ENCODE data around the gene C17orf58. TPM values are rescaled to one million over a fixed set of nuclear protein-coding genes. Genes with fewer than 3 reads are reported as not detected.

C17orf58 gene
- polyA plus RNA-seq, 3 donors, result 2.9 to 6.7 (median 4.0) TPM

- Histone ChIP-seq H3K36me3 (replicated peaks in 1 of 2; ENCODE audit: control insufficient read depth in 1 of 2, insufficient read depth in 2 of 2, low read length in 2 of 2) (no peaks in the 10 kb centered on the region), H4K20me1 (ENCODE audit: insufficient read depth, low read length) (no peaks in the 10 kb centered on the region), H3K4me3 (replicated peaks in 1 of 3; ENCODE audit: low read depth in 2 of 3, low read length in 3 of 3) (peak overlapping the region; percentile 58 to 84 (median 58)), H3K79me2 (ENCODE audit: insufficient read depth, low read length) (no peaks in the 10 kb centered on the region), H3K27me3 (ENCODE audit: control insufficient read depth in 2 of 2, insufficient read depth in 2 of 2, low read length in 2 of 2) (peaks cover 25 to 36% of the 10 kb centered on the region in 2 donors), H3K9me3 (replicated peaks in 1 of 2; ENCODE audit: control insufficient read depth in 1 of 2, insufficient read depth in 1 of 2, low read length in 2 of 2) (no peaks in the 10 kb centered on the region), H3K4me1 (ENCODE audit: control insufficient read depth in 1 of 2, insufficient read depth in 2 of 2, low read length in 2 of 2) (peaks cover 31 to 40% of the 10 kb centered on the region in 2 donors), H3K9ac (ENCODE audit: insufficient read depth, low read length, poor library complexity, severe bottlenecking) (peak overlapping the region; percentile 76), H3K27ac (ENCODE audit: low read depth in 1 of 2, low read length in 2 of 2) (peak overlapping the region; percentile 73 to 74), H3K4me2 (replicated peaks; ENCODE audit: extremely low read depth, low read length, poor library complexity, severe bottlenecking) (peak overlapping the region; percentile 86), H2AFZ (ENCODE audit: insufficient read depth, low read depth, low read length, poor library complexity, severe bottlenecking) (peak overlapping the region; percentile 95)
- no peak for DNase-seq
- H3K4me1 Mint-ChIP-seq, result peaks cover 39% of the 10 kb centered on the region
- peak overlapping the region; percentile 83 for H3K4me3 Mint-ChIP-seq
- H3K27ac Mint-ChIP-seq, result peak overlapping the region; percentile 79 to 90 (median 82)
- peaks cover 35 to 48% (median 44%) of the 10 kb centered on the region in 3 donors for H3K27me3 Mint-ChIP-seq (ENCODE audit: low read depth in 3 of 3)
- intact Hi-C loops (cut with micrococcal nuclease), result loop anchor here in 1 of 2 donors (10.0 kb wide), 1 partner anchor 1689 kb away; the partner anchor contains the start of gene PRKCA
- H3K36me3 Mint-ChIP-seq, result peaks cover 3 to 4% of the 10 kb centered on the region in 2 donors
- peaks cover 0 to 14% (median 11%) of the 10 kb centered on the region in 7 donors for H3K9me3 Mint-ChIP-seq
- WGBS (ENCODE audit: insufficient coverage), result 3% methylated on average over 10 of the region's 21 CpGs
- TF ChIP-seq, protein P1, sequence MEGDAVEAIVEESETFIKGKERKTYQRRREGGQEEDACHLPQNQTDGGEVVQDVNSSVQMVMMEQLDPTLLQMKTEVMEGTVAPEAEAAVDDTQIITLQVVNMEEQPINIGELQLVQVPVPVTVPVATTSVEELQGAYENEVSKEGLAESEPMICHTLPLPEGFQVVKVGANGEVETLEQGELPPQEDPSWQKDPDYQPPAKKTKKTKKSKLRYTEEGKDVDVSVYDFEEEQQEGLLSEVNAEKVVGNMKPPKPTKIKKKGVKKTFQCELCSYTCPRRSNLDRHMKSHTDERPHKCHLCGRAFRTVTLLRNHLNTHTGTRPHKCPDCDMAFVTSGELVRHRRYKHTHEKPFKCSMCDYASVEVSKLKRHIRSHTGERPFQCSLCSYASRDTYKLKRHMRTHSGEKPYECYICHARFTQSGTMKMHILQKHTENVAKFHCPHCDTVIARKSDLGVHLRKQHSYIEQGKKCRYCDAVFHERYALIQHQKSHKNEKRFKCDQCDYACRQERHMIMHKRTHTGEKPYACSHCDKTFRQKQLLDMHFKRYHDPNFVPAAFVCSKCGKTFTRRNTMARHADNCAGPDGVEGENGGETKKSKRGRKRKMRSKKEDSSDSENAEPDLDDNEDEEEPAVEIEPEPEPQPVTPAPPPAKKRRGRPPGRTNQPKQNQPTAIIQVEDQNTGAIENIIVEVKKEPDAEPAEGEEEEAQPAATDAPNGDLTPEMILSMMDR (IDR thresholded peaks at IDR 0.05), result no peak
Measured at GRCh38 chr17:67993998-67994361, 2.3 kb downstream of the C17orf58 start.

DNA sequence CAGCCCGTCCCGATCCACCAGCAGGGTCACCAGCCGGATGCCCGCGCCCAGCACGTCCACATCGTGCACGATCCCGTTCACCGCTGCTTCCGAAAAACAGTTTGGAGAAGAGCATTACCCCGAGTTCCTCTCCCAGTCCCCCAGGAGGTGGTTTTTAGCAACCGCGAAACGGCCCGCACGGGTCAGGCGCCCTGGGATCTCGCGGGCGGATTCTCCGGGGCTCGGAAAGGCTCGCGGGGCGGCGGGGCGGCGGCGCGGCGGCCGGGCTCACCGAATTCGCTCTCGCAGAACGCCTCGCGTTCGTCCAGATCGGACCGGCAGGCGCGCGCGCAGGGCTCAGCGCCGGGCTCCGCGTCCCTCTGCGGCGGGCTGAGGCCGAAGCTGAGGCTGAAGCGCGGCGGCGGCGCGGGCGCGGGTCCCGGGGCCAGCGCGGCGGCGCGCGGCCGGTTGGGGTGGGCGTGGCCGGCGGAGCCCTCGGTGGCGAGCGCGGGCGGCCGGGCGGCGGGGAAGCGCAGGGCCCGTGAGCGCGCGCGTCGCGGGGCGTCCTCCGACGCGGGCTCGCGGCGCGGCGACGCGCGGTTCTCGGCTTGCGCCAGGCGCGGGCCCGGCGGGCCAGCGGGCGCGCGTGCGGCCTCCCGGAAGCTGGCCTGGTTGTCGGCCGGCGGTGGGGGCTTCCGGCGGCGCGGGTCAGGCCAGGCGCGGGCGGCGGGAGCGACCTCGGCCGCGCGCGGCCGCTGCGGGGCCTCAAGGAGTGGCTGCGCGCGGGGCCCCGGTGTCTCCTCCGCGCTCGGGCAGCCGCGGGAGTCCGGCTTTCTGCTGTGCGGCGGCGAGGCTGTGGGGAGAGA lies 2.9 kb downstream of the C17orf58 start:
- H2AFZ ChIP-seq (ENCODE audit: insufficient read depth, low read depth, low read length, poor library complexity, severe bottlenecking), result peak overlapping the region; percentile 95
- H3K27me3 ChIP-seq (ENCODE audit: control insufficient read depth in 2 of 2, insufficient read depth in 2 of 2, low read length in 2 of 2), result peaks cover 25 to 35% of the 10 kb centered on the region in 2 donors
- Mint-ChIP-seq H3K4me1 (peaks cover 39% of the 10 kb centered on the region), H3K9me3 (peaks cover 0 to 14% (median 11%) of the 10 kb centered on the region in 7 donors), H3K27me3 (ENCODE audit: low read depth in 3 of 3) (peaks cover 36 to 42% (median 40%) of the 10 kb centered on the region in 3 donors), H3K4me3 (peak overlapping the region; percentile 95 to 97), H3K36me3 (peaks cover 3 to 4% of the 10 kb centered on the region in 2 donors), H3K27ac (peak overlapping the region; percentile 79 to 92 (median 91))
- peak overlapping the region; percentile 74 to 85 for H3K27ac ChIP-seq (ENCODE audit: low read depth in 1 of 2, low read length in 2 of 2)
- no peaks in the 10 kb centered on the region for H3K9me3 ChIP-seq (replicated peaks in 1 of 2; ENCODE audit: control insufficient read depth in 1 of 2, insufficient read depth in 1 of 2, low read length in 2 of 2)
- WGBS (ENCODE audit: insufficient coverage), result under 1% methylated on average over 144 of the region's 144 CpGs
- H4K20me1 ChIP-seq (ENCODE audit: insufficient read depth, low read length), result no peaks in the 10 kb centered on the region
- peak overlapping the region; percentile 86 for H3K4me2 ChIP-seq (replicated peaks; ENCODE audit: extremely low read depth, low read length, poor library complexity, severe bottlenecking)
- intact Hi-C loops (cut with micrococcal nuclease), result loop anchor here in 1 of 2 donors (10.0 kb wide), 1 partner anchor 1689 kb away; the partner anchor contains the start of gene PRKCA
- no peaks in the 10 kb centered on the region for H3K79me2 ChIP-seq (ENCODE audit: insufficient read depth, low read length)
- peaks cover 31 to 40% of the 10 kb centered on the region in 2 donors for H3K4me1 ChIP-seq (ENCODE audit: control insufficient read depth in 1 of 2, insufficient read depth in 2 of 2, low read length in 2 of 2)
- H3K9ac ChIP-seq (ENCODE audit: insufficient read depth, low read length, poor library complexity, severe bottlenecking), result peak overlapping the region; percentile 76
- peak overlapping the region; percentile 58 to 84 (median 58) for H3K4me3 ChIP-seq (replicated peaks in 1 of 3; ENCODE audit: low read depth in 2 of 3, low read length in 3 of 3)
- no peaks in the 10 kb centered on the region for H3K36me3 ChIP-seq (replicated peaks in 1 of 2; ENCODE audit: control insufficient read depth in 1 of 2, insufficient read depth in 2 of 2, low read length in 2 of 2)
- TF ChIP-seq, protein P1 (IDR thresholded peaks at IDR 0.05), result no peak
- DNase-seq, result peak; percentile 73 to 86 (median 80)

Data from CD14-positive monocyte (primary cell).